Neuronal stem cell (in vitro differentiated cells): ENCODE data around the gene POMP.

ENCODE experiments used
- DNase-seq: peaks from one replicate; pipeline ENCODE4 v3.0.0-alpha.2; 2013; ENCODE audit warnings: low spot score
- H2AFZ ChIP-seq: one replicate; pipeline ENCODE4 v1.6.1; 2013; ENCODE audit warnings: mild to moderate bottlenecking, low read length, inconsistent platforms
- H2AK5ac ChIP-seq: 2 replicates; pipeline ENCODE4 v1.6.1; 2013; ENCODE audit warnings: low read depth, mild to moderate bottlenecking, inconsistent platforms, low read length, moderate library complexity, mixed read lengths
- H2BK120ac ChIP-seq: 2 replicates; pipeline ENCODE4 v1.6.1; 2013; ENCODE audit warnings: low read depth, mild to moderate bottlenecking, inconsistent platforms, low read length, moderate library complexity, mixed read lengths
- H2BK12ac ChIP-seq: one replicate; pipeline ENCODE4 v1.6.1; 2013; ENCODE audit warnings: low read length, inconsistent platforms
- H2BK15ac ChIP-seq: 2 replicates; pipeline ENCODE4 v1.6.1; 2013; ENCODE audit warnings: mild to moderate bottlenecking, low read length, inconsistent platforms, mixed read lengths
- H2BK5ac ChIP-seq: one replicate; pipeline ENCODE4 v1.6.1; 2013; ENCODE audit warnings: inconsistent platforms, mild to moderate bottlenecking, low read length, moderate library complexity
- H3K14ac ChIP-seq: one replicate; pipeline ENCODE4 v1.6.1; 2013; ENCODE audit warnings: low read length, inconsistent platforms
- H3K18ac ChIP-seq: 2 replicates; pipeline ENCODE4 v1.6.1; 2013; ENCODE audit warnings: low read length, inconsistent platforms
- H3K23ac ChIP-seq: 2 replicates; pipeline ENCODE4 v1.6.1; 2013; ENCODE audit warnings: low read depth, mild to moderate bottlenecking, mixed read lengths, low read length, inconsistent platforms; ENCODE audit not compliant: poor library complexity
- H3K27ac ChIP-seq: replicated peaks from 3 replicates; pipeline ENCODE4 v1.5.1; 2013; ENCODE audit warnings: low read length, inconsistent platforms
- H3K27me3 ChIP-seq, 3 experiments: 2 replicates each; pipeline ENCODE4 v1.6.1; 2013; ENCODE audit warnings: low read length in 3 of 3, mild to moderate bottlenecking in 2 of 3, inconsistent platforms in 1 of 3, low read depth in 1 of 3, mixed read lengths in 1 of 3, moderate library complexity in 1 of 3; ENCODE audit not compliant: control insufficient read depth in 3 of 3, insufficient read depth in 3 of 3
- H3K36me3 ChIP-seq, 2 donors: replicated peaks in 1 of 2; 2 replicates each; pipeline ENCODE4 v1.6.1; 2013; ENCODE audit warnings: low read length in 2 of 2; ENCODE audit not compliant: control insufficient read depth in 2 of 2, insufficient read depth in 2 of 2
- H3K4ac ChIP-seq: 2 replicates; pipeline ENCODE4 v1.6.1; 2013; ENCODE audit warnings: inconsistent platforms, mild to moderate bottlenecking, low read length, moderate library complexity
- H3K4me1 ChIP-seq, 2 donors: 1 replicate in 1 of 2; 2 replicates in 1 of 2; pipeline ENCODE4 v1.6.1; 2013; ENCODE audit warnings: low read length in 2 of 2, low read depth in 1 of 2; ENCODE audit not compliant: control insufficient read depth in 2 of 2, insufficient read depth in 1 of 2
- H3K4me2 ChIP-seq: one replicate; pipeline ENCODE4 v1.6.1; 2013; ENCODE audit warnings: mild to moderate bottlenecking, low read length, inconsistent platforms; ENCODE audit not compliant: insufficient read depth, poor library complexity, severe bottlenecking
- H3K4me3 ChIP-seq, 2 donors: 2 replicates each; pipeline ENCODE4 v1.5.1; 2013; ENCODE audit warnings: low read length in 2 of 2, mild to moderate bottlenecking in 2 of 2, inconsistent platforms in 1 of 2, moderate library complexity in 1 of 2
- H3K79me1 ChIP-seq: one replicate; pipeline ENCODE4 v1.6.1; 2013; ENCODE audit warnings: low read depth, mild to moderate bottlenecking, inconsistent platforms, low read length, moderate library complexity
- H3K9ac ChIP-seq: one replicate; pipeline ENCODE4 v1.6.1; 2013; ENCODE audit warnings: mild to moderate bottlenecking, low read depth, low read length, inconsistent platforms; ENCODE audit not compliant: poor library complexity
- H3K9me3 ChIP-seq, 2 donors: replicated peaks in 1 of 2; 2 replicates each; pipeline versions ENCODE3 to v1.6.1; 2013; ENCODE audit warnings: low read length in 2 of 2, mild to moderate bottlenecking in 2 of 2, inconsistent platforms in 1 of 2, low read depth in 1 of 2, mixed read lengths in 1 of 2, moderate library complexity in 1 of 2; ENCODE audit not compliant: control insufficient read depth in 2 of 2, insufficient read depth in 1 of 2
- H4K8ac ChIP-seq: one replicate; pipeline ENCODE4 v1.6.1; 2013; ENCODE audit warnings: low read depth, mild to moderate bottlenecking, inconsistent platforms, low read length, moderate library complexity
- H4K91ac ChIP-seq: one replicate; pipeline ENCODE4 v1.6.1; 2013; ENCODE audit warnings: low read length, low read depth, mild to moderate bottlenecking, inconsistent platforms; ENCODE audit not compliant: poor library complexity
- WGBS, 2 donors: extraction: QIAGEN DNeasy Blood & Tissue Kit; methylation state at CpG; one replicate each; pipeline ENCODE4 v1.1.7; 2013; ENCODE audit warnings: missing lambda C conversion rate in 2 of 2, mixed read lengths in 1 of 2; ENCODE audit not compliant: insufficient read length in 2 of 2, insufficient replicate concordance in 1 of 2; ENCODE audit errors: extremely low coverage in 2 of 2; 5-methylcytosine and 5-hydroxymethylcytosine counted together

POMP gene

DNA sequence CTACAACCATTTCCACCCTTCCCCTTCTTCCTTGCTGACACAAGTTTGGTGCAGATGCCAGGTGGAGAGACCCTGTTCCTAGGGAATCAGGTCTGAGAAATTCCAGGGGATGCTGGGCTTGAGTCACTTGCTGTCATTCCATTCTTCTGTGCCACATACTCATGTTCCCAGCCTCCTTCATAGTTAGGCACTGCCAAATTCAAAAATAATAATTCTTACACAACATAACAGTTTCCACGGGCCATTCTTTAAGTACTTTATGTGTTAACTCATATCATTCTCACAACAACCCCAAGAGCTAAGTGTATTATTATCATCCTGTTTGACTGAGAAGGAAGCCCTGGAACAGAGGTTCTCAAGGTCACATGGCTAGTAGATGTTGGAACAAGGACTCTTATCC is 27.1 kb upstream of the POMP start:
- Histone ChIP-seq H3K79me1 (peaks cover 2% of the 10 kb centered on the region), H3K27me3 (no peaks in the 10 kb centered on the region), H2BK120ac (no peak overlapping the region), H3K27ac (no peak overlapping the region), H3K4ac (no peak overlapping the region), H3K4me1 (no peaks in the 10 kb centered on the region), H3K9ac (no peak overlapping the region), H2BK12ac (no peak overlapping the region), H2AK5ac (no peak overlapping the region), H3K4me3 (no peak overlapping the region), H4K91ac (no peak overlapping the region), H2BK15ac (no peak overlapping the region), H3K4me2 (no peak overlapping the region), H3K36me3 (no peaks in the 10 kb centered on the region), H3K23ac (no peak overlapping the region), H3K18ac (no peak overlapping the region), H3K9me3 (no peaks in the 10 kb centered on the region), H4K8ac (no peak overlapping the region), H3K14ac (no peak overlapping the region), H2AFZ (no peak overlapping the region), H2BK5ac (no peak overlapping the region)
- WGBS, 2 donors = no CpG with 5 or more reads among the region's 1 CpG
- DNase-seq = no peak

DNA sequence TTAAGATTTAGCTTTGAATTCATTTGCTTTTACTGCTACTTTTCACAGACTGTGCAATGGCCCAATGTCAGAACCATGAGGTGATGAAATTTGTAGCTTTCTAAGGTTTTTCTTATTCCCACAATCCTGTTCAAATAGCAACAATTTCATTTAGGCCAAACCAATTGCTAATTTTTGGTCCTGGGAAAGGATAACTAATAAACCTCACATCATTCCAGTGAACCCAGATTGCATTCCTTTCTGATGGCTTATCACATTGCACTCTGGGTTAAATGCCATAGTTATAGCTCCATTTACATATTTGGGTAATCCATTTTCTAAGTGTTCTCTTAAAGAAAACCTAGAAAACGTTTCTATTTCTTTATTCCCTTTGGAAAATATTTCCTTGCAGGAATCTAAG is 22.9 kb upstream of the POMP start:
- Histone ChIP-seq H3K4me2 (no peak overlapping the region), H3K23ac (no peak overlapping the region), H3K4me1 (peaks cover 0 to 3% of the 10 kb centered on the region in 2 donors), H2BK15ac (no peak overlapping the region), H2BK5ac (no peak overlapping the region), H3K4me3 (no peak overlapping the region), H3K27me3 (no peaks in the 10 kb centered on the region), H3K9me3 (no peaks in the 10 kb centered on the region), H2AK5ac (no peak overlapping the region), H4K8ac (no peak overlapping the region), H3K27ac (no peak overlapping the region), H3K36me3 (no peaks in the 10 kb centered on the region), H3K79me1 (no peaks in the 10 kb centered on the region), H2AFZ (no peak overlapping the region), H3K18ac (no peak overlapping the region), H3K4ac (no peak overlapping the region), H3K9ac (no peak overlapping the region), H2BK12ac (no peak overlapping the region), H4K91ac (no peak overlapping the region), H3K14ac (no peak overlapping the region), H2BK120ac (no peak overlapping the region)
- DNase-seq = no peak
- whole genome bisulfite sequencing, 2 donors = no CpG with 5 or more reads among the region's 1 CpG

DNA sequence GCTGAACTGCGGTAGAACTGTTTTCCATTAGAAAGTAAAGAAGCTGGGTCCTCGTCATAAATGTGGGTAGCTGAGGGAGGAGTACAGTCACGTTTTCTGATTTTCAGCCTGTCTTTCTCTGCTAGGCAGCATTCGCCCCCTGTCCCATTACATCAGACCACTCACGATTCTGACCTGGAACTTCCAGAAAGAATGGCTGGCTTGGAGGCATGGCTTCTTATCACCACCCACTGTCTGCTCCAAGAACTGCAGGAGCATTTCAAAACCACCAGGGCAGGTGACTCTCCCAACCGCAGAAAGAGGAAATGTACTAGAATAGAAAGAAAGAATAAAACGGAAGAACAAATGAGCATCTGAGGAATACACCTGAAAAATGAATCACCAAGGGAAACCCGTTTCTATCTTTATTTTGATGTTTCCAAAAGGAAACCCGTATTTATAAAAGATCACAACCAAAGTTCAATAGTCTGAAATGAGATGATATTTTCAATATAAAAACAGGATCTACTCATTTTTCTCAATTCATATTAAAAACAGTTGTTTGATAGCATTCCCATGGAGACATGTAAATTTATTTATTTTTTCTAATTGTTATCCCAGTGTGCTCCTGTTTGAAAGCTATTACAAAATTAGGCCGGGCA is 22.1 kb upstream of the POMP start:
- DNase-seq = peak; percentile 38
- H2BK5ac ChIP-seq = no peak overlapping the region

DNA sequence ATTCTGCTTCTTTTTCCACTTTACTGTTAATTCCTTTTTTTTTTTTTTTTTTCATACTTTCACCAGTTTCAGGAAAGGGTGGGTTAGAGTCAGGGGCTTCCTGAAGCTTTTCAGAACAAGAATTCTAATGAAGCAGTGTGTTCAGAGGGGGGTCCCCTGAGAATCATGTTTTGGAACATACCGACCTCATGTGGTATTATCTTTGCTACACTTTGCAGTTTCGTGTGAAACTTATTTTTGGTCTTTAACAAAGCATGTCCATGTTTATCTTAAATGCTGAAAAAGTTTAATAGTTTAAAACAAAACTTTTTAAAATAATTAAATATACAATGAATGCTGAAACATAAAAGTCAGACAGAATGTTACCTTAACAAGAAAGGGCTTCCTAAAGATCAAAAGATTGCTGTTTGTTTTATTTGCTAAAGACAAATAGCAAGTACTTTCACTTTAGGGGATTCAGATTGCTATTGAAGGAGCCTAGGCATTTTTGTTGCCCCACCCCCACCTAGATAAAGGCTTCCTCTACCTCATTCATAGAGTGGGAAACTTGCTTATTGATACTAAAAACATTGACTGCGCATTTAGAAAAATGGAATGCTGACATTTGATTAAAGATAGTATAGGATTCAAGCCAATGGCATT is 21.1 kb upstream of the POMP start:
- Histone ChIP-seq H3K4ac (no peak overlapping the region), H3K36me3 (no peaks in the 10 kb centered on the region), H2AK5ac (no peak overlapping the region), H3K27me3 (no peaks in the 10 kb centered on the region), H2BK12ac (no peak overlapping the region), H3K27ac (no peak overlapping the region), H3K4me1 (peaks cover 0 to 3% of the 10 kb centered on the region in 2 donors), H3K14ac (no peak overlapping the region), H3K4me2 (no peak overlapping the region), H3K4me3 (no peak overlapping the region), H2AFZ (no peak overlapping the region), H4K91ac (no peak overlapping the region), H3K9me3 (no peaks in the 10 kb centered on the region), H2BK120ac (no peak overlapping the region), H3K23ac (no peak overlapping the region), H3K18ac (no peak overlapping the region), H3K79me1 (no peaks in the 10 kb centered on the region), H3K9ac (no peak overlapping the region), H4K8ac (no peak overlapping the region), H2BK5ac (no peak overlapping the region), H2BK15ac (no peak overlapping the region)
- DNase-seq = no peak
- no CpG with 5 or more reads among the region's 3 CpGs for WGBS, 2 donors

More for the DNA sequence above, 22.1 kb upstream of the POMP start:
- H2AK5ac ChIP-seq = no peak overlapping the region
- H3K4ac ChIP-seq = no peak overlapping the region
- H2AFZ ChIP-seq = peak overlapping the region; percentile 33
- no peak overlapping the region for H3K27ac ChIP-seq
- H4K8ac ChIP-seq = no peak overlapping the region
- no CpG with 5 or more reads among the region's 10 CpGs for WGBS, 2 donors
- H3K23ac ChIP-seq = no peak overlapping the region
- H3K4me2 ChIP-seq = no peak overlapping the region
- no peak overlapping the region for H3K14ac ChIP-seq
- no peaks in the 10 kb centered on the region for H3K27me3 ChIP-seq
- H2BK15ac ChIP-seq = no peak overlapping the region
- no peaks in the 10 kb centered on the region for H3K79me1 ChIP-seq
- H3K18ac ChIP-seq = no peak overlapping the region
- H3K4me1 ChIP-seq = peaks cover 0 to 3% of the 10 kb centered on the region in 2 donors
- H3K9ac ChIP-seq = no peak overlapping the region
- no peaks in the 10 kb centered on the region for H3K9me3 ChIP-seq
- no peak overlapping the region for H2BK12ac ChIP-seq
- H3K4me3 ChIP-seq = no peak overlapping the region
- no peak overlapping the region for H2BK120ac ChIP-seq
- H3K36me3 ChIP-seq = no peaks in the 10 kb centered on the region
- H4K91ac ChIP-seq = no peak overlapping the region
